RWPE2 (cell line): ENCODE measurements around the gene ARHGAP27.
"Not testable (repeated sequence)": the region's sequence is repeated elsewhere in the genome, so short reads cannot be mapped to it uniquely, and the experiment has no call there.

Experiments used
- ATAC-seq: fragments of 200-7000 bp; cut with Tn5 transposase; 3 replicates; pipeline ENCODE4 v1.9.1; 2021; ENCODE audit warnings: low read depth
- DNase-seq: peaks from one replicate; pipeline ENCODE4 v3.0.0-alpha.2; 2020; ENCODE audit warnings: low spot score
- H3K27ac ChIP-seq: fragments of 450-650 bp; 2 replicates; pipeline ENCODE4 v1.5.1; 2017; ENCODE audit warnings: mild to moderate bottlenecking; ENCODE audit not compliant: poor library complexity, severe bottlenecking
- H3K27me3 ChIP-seq: fragments of 250-450 bp; sonication (Bioruptor Pico); 2 replicates; pipeline ENCODE4 v1.5.1; 2021; ENCODE audit warnings: mild to moderate bottlenecking, moderate library complexity; ENCODE audit not compliant: insufficient read depth, poor library complexity, severe bottlenecking
- H3K36me3 ChIP-seq: fragments of 250-450 bp; sonication (Bioruptor Pico); 2 replicates; pipeline ENCODE4 v1.5.1; 2020; ENCODE audit warnings: low read depth, mild to moderate bottlenecking, moderate library complexity
- H3K4me1 ChIP-seq: fragments of 250-450 bp; sonication (Bioruptor Pico); 2 replicates; pipeline ENCODE4 v1.5.1; 2021; ENCODE audit warnings: mild to moderate bottlenecking, moderate library complexity; ENCODE audit not compliant: insufficient read depth, poor library complexity, severe bottlenecking
- H3K4me3 ChIP-seq: fragments of 250-450 bp; sonication (Bioruptor Pico); 2 replicates; pipeline ENCODE4 v1.5.1; 2021; ENCODE audit warnings: mild to moderate bottlenecking, moderate library complexity; ENCODE audit not compliant: severe bottlenecking
- H3K9me3 ChIP-seq: fragments of 250-450 bp; sonication (Bioruptor Pico); 2 replicates; pipeline ENCODE4 v1.5.1; 2021; ENCODE audit warnings: mild to moderate bottlenecking, moderate library complexity; ENCODE audit not compliant: severe bottlenecking
- CTCF ChIP-seq: fragments of 450-650 bp; IDR thresholded peaks from one replicate; pipeline ENCODE4 v1.5.1; 2017; ENCODE audit warnings: mild to moderate bottlenecking, moderate library complexity; ENCODE audit not compliant: poor library complexity, severe bottlenecking

The ARHGAP27 gene

DNA sequence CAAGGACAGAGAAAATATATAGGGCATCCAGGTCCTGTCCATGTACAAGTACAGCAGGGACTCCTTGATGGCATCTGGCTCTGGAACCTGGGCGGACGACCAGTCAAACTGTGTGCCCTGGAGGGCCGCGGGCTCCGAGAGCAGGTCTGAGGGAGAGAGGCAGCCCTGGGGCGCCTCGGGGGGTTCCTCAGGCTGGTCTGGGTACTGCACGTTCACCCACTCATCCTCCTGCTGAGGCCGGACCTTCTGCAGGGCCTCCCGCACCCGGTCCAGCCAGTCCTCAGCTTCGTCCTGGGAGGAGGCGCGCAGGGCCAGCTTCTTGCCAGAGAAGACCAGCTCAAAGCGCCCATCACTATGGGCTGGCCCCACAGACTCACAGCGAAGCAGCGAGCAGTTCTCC lies 21.1 kb upstream of the ARHGAP27 start:
- H3K27me3 ChIP-seq, H3K27ac ChIP-seq, H3K9me3 ChIP-seq, H3K4me1 ChIP-seq, DNase-seq, H3K4me3 ChIP-seq, H3K36me3 ChIP-seq: not testable (repeated sequence)
- peak; percentile 61 for ATAC-seq

GRCh38 chr17:45453225-45453534 lies 20.5 kb upstream of the ARHGAP27 start:
- not testable (repeated sequence) for H3K27me3 ChIP-seq, H3K9me3 ChIP-seq, H3K36me3 ChIP-seq, DNase-seq, H3K27ac ChIP-seq, H3K4me1 ChIP-seq, ATAC-seq, H3K4me3 ChIP-seq

DNA sequence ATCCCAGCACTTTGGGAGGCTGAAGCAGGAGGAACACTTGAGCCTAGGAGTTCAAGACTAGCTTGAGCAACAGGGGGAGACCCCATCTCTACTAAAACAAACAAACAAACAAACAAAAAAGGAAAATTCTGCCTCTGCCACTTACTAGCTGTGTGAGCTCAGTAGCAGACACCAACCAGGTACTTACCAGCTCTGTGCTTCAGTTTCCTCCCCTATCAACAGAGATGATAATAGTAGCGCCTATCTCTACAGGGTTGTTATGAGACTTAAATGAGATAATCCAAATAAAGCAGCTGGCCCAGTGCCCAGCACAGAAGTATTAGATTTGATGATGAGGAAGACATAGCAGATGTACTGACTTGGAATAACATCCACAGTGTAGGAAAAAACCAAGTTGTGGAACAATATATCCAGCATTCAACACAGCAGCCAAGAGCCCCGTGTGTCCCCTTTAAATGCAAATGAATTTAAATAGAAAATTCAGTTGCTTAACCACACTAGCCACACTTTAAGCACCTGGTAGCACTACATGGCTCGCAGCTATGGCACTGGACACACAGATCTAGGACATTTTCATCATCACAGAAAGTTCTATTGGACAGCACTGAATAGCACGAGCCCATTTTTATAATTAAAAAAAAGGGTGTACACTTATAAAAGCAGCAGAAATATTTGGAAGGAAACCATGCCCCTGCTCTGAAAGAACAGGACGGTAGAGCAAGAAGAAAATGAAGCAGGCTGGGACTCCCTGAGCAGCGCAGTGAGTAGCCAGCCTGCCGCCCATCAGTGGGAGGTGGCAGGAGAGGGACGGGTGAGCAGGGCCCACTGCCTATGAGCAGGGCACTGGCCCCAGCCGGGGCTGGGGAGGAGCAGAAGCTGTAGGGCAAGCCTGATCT lies 19.9 kb upstream of the ARHGAP27 start:
- H3K27me3 ChIP-seq, H3K9me3 ChIP-seq, H3K27ac ChIP-seq, H3K4me3 ChIP-seq, H3K36me3 ChIP-seq, ATAC-seq, H3K4me1 ChIP-seq, DNase-seq: not testable (repeated sequence)

- H3K9me3 ChIP-seq, H3K4me3 ChIP-seq, H3K27me3 ChIP-seq, DNase-seq, ATAC-seq, H3K36me3 ChIP-seq, H3K27ac ChIP-seq, H3K4me1 ChIP-seq: not testable (repeated sequence)
These were observed 19.0 kb upstream of the ARHGAP27 start for GRCh38 chr17:45451660-45452059.

DNA sequence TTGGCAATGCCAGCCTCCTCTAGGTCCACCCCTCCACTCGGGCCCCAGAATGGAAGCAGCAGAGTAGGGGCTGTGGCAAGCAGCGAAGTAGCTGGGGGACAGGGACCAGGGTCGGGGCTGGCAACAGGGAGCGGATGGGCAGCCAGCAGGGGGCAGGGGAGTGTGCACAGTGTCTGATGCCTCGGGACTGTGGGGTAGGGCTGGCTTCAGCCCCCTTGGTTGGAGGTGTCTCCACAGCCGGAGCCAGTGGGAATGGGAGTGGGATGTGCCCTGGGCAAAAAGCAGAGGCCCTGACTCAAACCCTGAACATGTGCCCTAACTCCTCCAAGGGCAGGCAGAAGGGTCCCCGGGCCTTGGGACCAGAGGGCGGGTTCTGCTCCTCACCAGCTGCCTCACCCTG lies 18.5 kb upstream of the ARHGAP27 start:
- 0 out of 2 replicates have a peak, but pooled peaks cover 3% of the 10 kb centered on the region for H3K36me3 ChIP-seq
- no peak overlapping the region for H3K4me3 ChIP-seq
- ATAC-seq (no peak), DNase-seq (no peak)
- H3K27ac ChIP-seq: no peak overlapping the region
- TF ChIP-seq CTCF: no peak
- H3K27me3 ChIP-seq: no peaks in the 10 kb centered on the region
- no peaks in the 10 kb centered on the region for H3K9me3 ChIP-seq
- H3K4me1 ChIP-seq: peaks cover 14% of the 10 kb centered on the region

DNA sequence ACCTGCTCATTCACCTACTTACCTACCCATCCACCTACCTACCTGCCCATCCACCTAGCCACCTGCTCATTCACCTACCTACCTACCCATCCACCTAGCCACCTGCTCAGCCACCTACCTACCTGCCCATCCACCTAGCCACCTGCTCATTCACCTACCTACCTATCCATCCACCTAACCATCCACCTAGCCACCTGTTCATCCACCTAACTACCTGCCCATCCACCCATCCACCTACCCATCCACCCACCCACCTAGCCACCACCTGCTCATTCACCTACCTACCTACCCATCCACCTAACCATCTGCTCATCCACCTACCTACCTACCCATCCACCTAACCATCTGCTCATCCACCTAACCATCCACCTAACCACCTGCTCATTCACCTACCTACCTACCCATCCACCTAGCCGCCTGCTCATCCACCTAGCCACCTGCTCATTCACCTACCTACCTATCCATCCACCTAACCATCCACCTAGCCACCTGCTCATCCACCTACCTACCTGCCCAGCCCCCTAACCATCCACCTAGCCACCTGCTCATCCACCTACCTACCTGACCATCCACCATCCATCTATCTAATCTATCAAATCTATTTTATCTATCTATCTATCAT lies 17.1 kb upstream of the ARHGAP27 start:
- ATAC-seq, H3K27ac ChIP-seq, H3K36me3 ChIP-seq, H3K9me3 ChIP-seq, H3K4me3 ChIP-seq, H3K27me3 ChIP-seq, DNase-seq: not testable (repeated sequence)
- peaks cover 16% of the 10 kb centered on the region for H3K4me1 ChIP-seq

DNA sequence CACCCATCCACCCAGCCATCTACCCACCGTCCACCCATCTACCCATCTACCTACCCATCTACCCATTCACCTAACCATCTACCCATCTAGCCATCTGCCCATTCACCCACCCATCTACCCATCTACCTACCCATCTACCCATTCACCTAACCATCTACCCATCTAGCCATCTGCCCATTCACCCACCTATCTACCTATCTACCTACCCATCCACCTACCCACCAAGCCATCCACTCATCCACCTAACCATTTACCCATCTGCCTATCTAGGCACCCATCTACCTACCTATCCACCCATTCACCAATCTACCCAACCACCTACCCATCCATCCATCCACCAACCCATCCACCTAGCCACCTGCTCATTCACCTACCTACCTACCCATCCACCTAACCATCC lies 16.6 kb upstream of the ARHGAP27 start:
- peaks cover 16% of the 10 kb centered on the region for H3K4me1 ChIP-seq
- not testable (repeated sequence) for H3K4me3 ChIP-seq, H3K36me3 ChIP-seq, H3K27me3 ChIP-seq, H3K27ac ChIP-seq, H3K9me3 ChIP-seq, DNase-seq, ATAC-seq

DNA sequence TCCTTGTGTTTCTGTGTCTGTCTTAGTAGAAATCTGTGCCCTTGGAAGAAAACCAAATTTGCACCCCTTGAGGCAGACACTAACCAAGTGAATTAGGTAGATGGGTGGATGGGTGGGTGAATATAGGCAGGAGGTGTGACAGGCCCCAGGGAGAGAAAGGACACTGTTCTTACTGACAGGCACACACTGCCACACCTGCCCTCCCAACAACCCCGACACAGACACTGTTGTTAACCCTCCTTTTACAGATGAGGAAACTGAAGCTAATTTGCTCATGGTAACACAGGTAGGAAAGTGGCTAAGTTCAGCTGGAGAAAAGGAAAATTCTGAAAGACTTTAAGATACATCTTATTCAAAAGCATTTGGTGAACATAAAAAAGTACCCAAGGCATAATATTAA lies 15.8 kb upstream of the ARHGAP27 start:
- Histone ChIP-seq H3K27ac (peak overlapping the region; percentile 86), H3K4me1 (peaks cover 16% of the 10 kb centered on the region)
- ATAC-seq, H3K36me3 ChIP-seq, H3K9me3 ChIP-seq, H3K4me3 ChIP-seq, DNase-seq, H3K27me3 ChIP-seq: not testable (repeated sequence)

GRCh38 chr17:45448066-45448465 lies 15.4 kb upstream of the ARHGAP27 start:
- not testable (repeated sequence) for ATAC-seq, DNase-seq, H3K36me3 ChIP-seq, H3K9me3 ChIP-seq, H3K27me3 ChIP-seq, H3K4me3 ChIP-seq
- H3K4me1 ChIP-seq: peaks cover 16% of the 10 kb centered on the region
- peak overlapping the region; percentile 86 for H3K27ac ChIP-seq

GRCh38 chr17:45447650-45448049 lies 15.0 kb upstream of the ARHGAP27 start:
- not testable (repeated sequence) for H3K9me3 ChIP-seq, DNase-seq, H3K4me3 ChIP-seq, H3K27me3 ChIP-seq, ATAC-seq, H3K36me3 ChIP-seq
- Histone ChIP-seq H3K4me1 (peaks cover 16% of the 10 kb centered on the region), H3K27ac (peak overlapping the region; percentile 86)
